ENCODE measurements around the gene TSPYL4. TPM values are rescaled to one million over a fixed set of nuclear protein-coding genes. Genes with fewer than 3 reads are reported as not detected.

The TSPYL4 gene
- total RNA-seq, 1 donor from 2014 or later = 22.1 TPM

DNA sequence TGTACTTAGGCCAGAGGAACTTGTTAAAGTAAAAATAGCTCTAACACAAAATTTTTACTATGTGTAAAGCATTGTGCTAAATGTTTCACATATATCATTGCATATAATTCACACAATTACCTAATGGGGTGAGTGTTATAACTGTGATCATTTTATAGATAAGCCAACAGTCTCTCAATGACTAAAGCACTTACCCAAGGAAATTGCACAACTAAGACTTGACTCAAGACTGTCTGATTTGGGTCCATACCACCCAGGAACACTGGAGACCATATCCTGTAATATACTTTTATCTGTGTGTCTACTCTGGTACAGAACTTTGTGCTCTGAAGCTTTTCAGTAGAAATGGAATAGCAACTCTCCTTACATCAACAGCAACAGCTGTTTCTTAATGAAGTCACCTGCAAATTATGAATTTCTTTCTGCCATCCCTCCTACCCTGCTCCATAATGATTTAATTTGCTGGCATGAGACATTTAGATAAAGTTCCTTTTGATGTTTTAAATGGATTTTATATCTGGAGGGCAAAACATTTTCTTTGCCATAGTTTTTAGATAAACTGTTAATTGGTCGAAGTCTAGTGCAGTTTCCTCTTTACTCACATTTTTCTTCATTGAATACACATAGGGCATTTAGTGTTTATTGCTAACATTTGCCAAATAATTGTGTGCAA is 47.5 kb downstream of the TSPYL4 start:
- no peaks in the 10 kb centered on the region for H3K9me3 Mint-ChIP-seq
- no peak overlapping the region for H3K4me3 Mint-ChIP-seq
- intact Hi-C loops (cut with micrococcal nuclease) = no loop called here
- H3K36me3 Mint-ChIP-seq (ENCODE audit: low read depth) = no peaks in the 10 kb centered on the region
- no peak for DNase-seq
- H3K27me3 Mint-ChIP-seq = no peaks in the 10 kb centered on the region
- H3K4me1 Mint-ChIP-seq = no peaks in the 10 kb centered on the region
- no peak overlapping the region for H3K27ac Mint-ChIP-seq

DNA sequence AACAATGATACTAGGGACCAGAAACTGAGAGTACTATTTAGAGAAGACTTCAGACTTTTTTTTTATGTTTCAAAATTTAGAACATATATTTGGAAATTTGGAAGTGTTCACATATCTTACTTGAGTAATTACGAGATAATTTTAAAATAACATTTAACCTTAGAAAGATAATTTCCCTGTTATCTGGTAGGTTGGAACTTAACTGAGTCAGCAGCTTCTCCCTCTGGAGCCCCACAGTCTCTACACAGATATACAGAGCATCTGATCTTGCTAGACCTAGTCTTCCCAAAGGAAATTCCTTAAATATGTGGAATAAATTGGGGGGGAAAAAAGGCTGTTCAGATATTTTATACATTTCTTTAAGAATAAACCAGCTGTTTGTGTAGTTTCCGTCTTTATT is 48.6 kb downstream of the TSPYL4 start:
- Mint-ChIP-seq H3K36me3 (ENCODE audit: low read depth) (no peaks in the 10 kb centered on the region), H3K4me1 (no peaks in the 10 kb centered on the region), H3K27me3 (no peaks in the 10 kb centered on the region), H3K4me3 (no peak overlapping the region), H3K27ac (no peak overlapping the region), H3K9me3 (no peaks in the 10 kb centered on the region)
- no peak for DNase-seq
- intact Hi-C loops (cut with micrococcal nuclease) = no loop called here

DNA sequence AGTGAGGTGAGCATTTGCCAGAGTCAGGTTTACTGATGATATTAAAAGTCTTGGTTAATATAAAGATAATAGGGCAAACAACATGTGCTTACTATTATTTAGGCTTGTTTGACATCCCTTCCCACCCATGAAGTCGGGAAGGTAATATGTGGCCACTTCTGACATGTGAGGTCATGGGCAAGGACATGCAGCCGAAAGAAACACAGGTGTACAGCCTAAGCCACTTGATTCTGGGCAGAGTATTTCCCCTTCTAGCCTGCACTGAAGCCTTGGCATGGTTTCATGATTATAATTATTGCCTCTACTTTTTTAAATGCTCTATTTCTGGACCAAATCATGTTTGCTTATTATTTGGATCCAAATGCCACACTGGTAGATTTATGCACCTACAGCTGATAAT is 52.3 kb downstream of the TSPYL4 start:
- Mint-ChIP-seq H3K9me3 (no peaks in the 10 kb centered on the region), H3K4me1 (no peaks in the 10 kb centered on the region), H3K27me3 (no peaks in the 10 kb centered on the region), H3K4me3 (no peak overlapping the region), H3K36me3 (ENCODE audit: low read depth) (no peaks in the 10 kb centered on the region), H3K27ac (no peak overlapping the region)
- no peak for DNase-seq
- intact Hi-C loops (cut with micrococcal nuclease) = no loop called here

DNA sequence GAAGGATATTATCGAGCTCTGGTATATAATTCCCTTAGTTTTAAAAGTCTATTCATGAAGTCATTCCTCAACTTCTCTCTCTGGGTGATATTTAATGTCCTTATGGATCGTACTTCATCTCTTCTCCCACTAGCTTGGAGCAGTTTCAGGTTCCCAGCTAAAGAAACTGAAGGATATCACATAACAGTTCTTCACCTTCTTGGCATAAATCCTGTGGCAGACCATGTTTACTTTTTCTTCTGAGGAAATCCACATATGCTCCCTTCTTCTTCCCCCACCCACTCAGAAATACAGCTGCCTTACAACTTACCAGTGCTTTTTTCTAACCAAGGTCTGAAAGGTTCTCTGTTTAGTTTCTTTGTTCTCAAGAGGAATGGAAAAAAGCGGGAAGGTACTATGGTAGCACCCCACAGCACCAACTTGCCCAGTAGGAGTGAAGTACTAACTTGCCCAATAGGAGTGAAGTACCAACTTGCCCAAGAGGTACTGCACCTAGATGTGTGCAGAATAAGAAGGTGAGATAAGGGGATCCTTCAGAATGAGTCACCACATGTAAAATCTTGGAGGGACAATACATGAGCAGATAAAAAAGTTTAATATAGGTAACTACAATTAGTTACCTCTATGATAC is 53.1 kb downstream of the TSPYL4 start:
- Mint-ChIP-seq H3K36me3 (ENCODE audit: low read depth) (no peaks in the 10 kb centered on the region), H3K27ac (no peak overlapping the region), H3K9me3 (no peaks in the 10 kb centered on the region), H3K27me3 (no peaks in the 10 kb centered on the region), H3K4me1 (no peaks in the 10 kb centered on the region), H3K4me3 (no peak overlapping the region)
- intact Hi-C loops (cut with micrococcal nuclease) = no loop called here
- no peak for DNase-seq

Other genes starting within 250 kb of the TSPYL4 start
- not detected in 2 replicates for gene FRK, start 193.2 kb downstream of the TSPYL4 start, total RNA-seq
- gene NT5DC1, start 153.2 kb downstream of the TSPYL4 start, total RNA-seq = 38.1 and 38.9 TPM in 2 replicates
- gene COL10A1, start 127.9 kb downstream of the TSPYL4 start, total RNA-seq = not detected in 2 replicates
- 39.1 and 41.2 TPM in 2 replicates for gene TSPYL1, start 25.9 kb upstream of the TSPYL4 start, total RNA-seq
- gene DSE, start 116.9 kb upstream of the TSPYL4 start, total RNA-seq = 1.7 and 2.7 TPM in 2 replicates
- 24.8 and 30.7 TPM in 2 replicates for gene CALHM6, start 207.3 kb upstream of the TSPYL4 start, total RNA-seq